Neural cell (in vitro differentiated cells): ENCODE data around the gene MAPT.

ENCODE experiments used
- CTCF ChIP-seq: fragments of 450-650 bp; IDR thresholded peaks from 2 replicates; pipeline ENCODE4 v1.5.1; 2014; ENCODE audit warnings: antibody characterized with exemption, mild to moderate bottlenecking, moderate library complexity; ENCODE audit not compliant: poor library complexity, severe bottlenecking
- POLR2AphosphoS5 ChIP-seq: IDR thresholded peaks from 2 replicates; pipeline ENCODE4 v1.6.1; 2012

DNA sequence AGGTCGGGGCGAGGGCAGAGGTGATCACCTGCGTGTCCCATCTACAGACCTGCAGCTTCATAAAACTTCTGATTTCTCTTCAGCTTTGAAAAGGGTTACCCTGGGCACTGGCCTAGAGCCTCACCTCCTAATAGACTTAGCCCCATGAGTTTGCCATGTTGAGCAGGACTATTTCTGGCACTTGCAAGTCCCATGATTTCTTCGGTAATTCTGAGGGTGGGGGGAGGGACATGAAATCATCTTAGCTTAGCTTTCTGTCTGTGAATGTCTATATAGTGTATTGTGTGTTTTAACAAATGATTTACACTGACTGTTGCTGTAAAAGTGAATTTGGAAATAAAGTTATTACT, 133.6 kb downstream of the MAPT start:
- TF ChIP-seq CTCF (no peak), POLR2AphosphoS5 (no peak)
